Measurements from ENCODE around the gene SPDYE4. TPM values are rescaled to one million over a fixed set of nuclear protein-coding genes. Genes with fewer than 3 reads are reported as not detected.

SPDYE4 gene
- total RNA-seq, 1 donor from 2014 or later, result not detected

GRCh38 chr17:8789743-8790142 lies 31.4 kb upstream of the SPDYE4 start:
- H3K4me1 Mint-ChIP-seq (ENCODE audit: low read depth, unreplicated experiment), result no peaks in the 10 kb centered on the region
- Histone ChIP-seq H3K27me3 (ENCODE audit: insufficient read depth, low read length) (peaks cover 5% of the 10 kb centered on the region), H2AFZ (ENCODE audit: low read depth, low read length) (no peak overlapping the region), H3K4me1 (ENCODE audit: insufficient read depth, low read length) (peaks cover 3% of the 10 kb centered on the region), H3K4me3 (ENCODE audit: insufficient read depth, low read depth, low read length) (no peak overlapping the region), H4K20me1 (ENCODE audit: insufficient read depth, low read length) (no peaks in the 10 kb centered on the region), H3K27ac (ENCODE audit: low read depth, low read length) (no peak overlapping the region), H3K9ac (ENCODE audit: low read length) (no peak overlapping the region), H3K9me3 (ENCODE audit: insufficient read depth, low read depth, low read length) (peaks cover 3% of the 10 kb centered on the region), H3K79me2 (ENCODE audit: insufficient read depth, low read length) (no peaks in the 10 kb centered on the region), H3K4me2 (ENCODE audit: low read length) (no peak overlapping the region), H3K36me3 (ENCODE audit: insufficient read depth, low read length) (no peaks in the 10 kb centered on the region)
- FAIRE-seq (no peak), DNase-seq (ENCODE audit: low read depth) (no peak)
- H3K36me3 Mint-ChIP-seq (ENCODE audit: low read depth, unreplicated experiment), result peaks cover 4% of the 10 kb centered on the region
- TF ChIP-seq EZH2 (IDR thresholded peaks at IDR 0.05; ENCODE audit: insufficient read depth, low read length) (no peak), CTCF (IDR thresholded peaks at IDR 0.05; ENCODE audit: insufficient read depth, low read depth, low read length) (no peak)
- H3K27me3 Mint-ChIP-seq (ENCODE audit: low read depth, unreplicated experiment), result peaks cover 6% of the 10 kb centered on the region
- no peak overlapping the region for H3K4me3 Mint-ChIP-seq (ENCODE audit: unreplicated experiment)
- H3K27ac Mint-ChIP-seq (ENCODE audit: unreplicated experiment), result no peak overlapping the region
- H3K9me3 Mint-ChIP-seq (ENCODE audit: unreplicated experiment), result peaks cover 16% of the 10 kb centered on the region

- H3K4me3 Mint-ChIP-seq (ENCODE audit: unreplicated experiment), result no peak overlapping the region
- H2AFZ ChIP-seq (ENCODE audit: low read depth, low read length), result no peak overlapping the region
- H3K36me3 ChIP-seq (ENCODE audit: insufficient read depth, low read length), result no peaks in the 10 kb centered on the region
- TF ChIP-seq CTCF (IDR thresholded peaks at IDR 0.05; ENCODE audit: insufficient read depth, low read depth, low read length) (no peak), EZH2 (IDR thresholded peaks at IDR 0.05; ENCODE audit: insufficient read depth, low read length) (no peak)
- FAIRE-seq (no peak), DNase-seq (ENCODE audit: low read depth) (no peak)
- peaks cover 4% of the 10 kb centered on the region for H3K36me3 Mint-ChIP-seq (ENCODE audit: low read depth, unreplicated experiment)
- no peak overlapping the region for H3K4me2 ChIP-seq (ENCODE audit: low read length)
- no peaks in the 10 kb centered on the region for H4K20me1 ChIP-seq (ENCODE audit: insufficient read depth, low read length)
- no peak overlapping the region for H3K4me3 ChIP-seq (ENCODE audit: insufficient read depth, low read depth, low read length)
- H3K27ac ChIP-seq (ENCODE audit: low read depth, low read length), result no peak overlapping the region
- H3K27me3 ChIP-seq (ENCODE audit: insufficient read depth, low read length), result peaks cover 5% of the 10 kb centered on the region
- H3K27ac Mint-ChIP-seq (ENCODE audit: unreplicated experiment), result no peak overlapping the region
- peaks cover 3% of the 10 kb centered on the region for H3K4me1 ChIP-seq (ENCODE audit: insufficient read depth, low read length)
- peaks cover 16% of the 10 kb centered on the region for H3K9me3 Mint-ChIP-seq (ENCODE audit: unreplicated experiment)
- H3K9me3 ChIP-seq (ENCODE audit: insufficient read depth, low read depth, low read length), result peaks cover 3% of the 10 kb centered on the region
- H3K79me2 ChIP-seq (ENCODE audit: insufficient read depth, low read length), result no peaks in the 10 kb centered on the region
- no peaks in the 10 kb centered on the region for H3K4me1 Mint-ChIP-seq (ENCODE audit: low read depth, unreplicated experiment)
- H3K27me3 Mint-ChIP-seq (ENCODE audit: low read depth, unreplicated experiment), result peaks cover 6% of the 10 kb centered on the region
- no peak overlapping the region for H3K9ac ChIP-seq (ENCODE audit: low read length)
These were observed 30.7 kb upstream of the SPDYE4 start for GRCh38 chr17:8788998-8789397.

GRCh38 chr17:8785547-8786413 lies 27.4 kb upstream of the SPDYE4 start:
- peaks cover 4% of the 10 kb centered on the region for H3K9me3 Mint-ChIP-seq (ENCODE audit: unreplicated experiment)
- no peak overlapping the region for H3K27ac ChIP-seq (ENCODE audit: low read depth, low read length)
- no peaks in the 10 kb centered on the region for H4K20me1 ChIP-seq (ENCODE audit: insufficient read depth, low read length)
- H3K4me1 Mint-ChIP-seq (ENCODE audit: low read depth, unreplicated experiment), result peaks cover 3% of the 10 kb centered on the region
- no peaks in the 10 kb centered on the region for H3K9me3 ChIP-seq (ENCODE audit: insufficient read depth, low read depth, low read length)
- no peak overlapping the region for H3K9ac ChIP-seq (ENCODE audit: low read length)
- no peak overlapping the region for H3K4me3 ChIP-seq (ENCODE audit: insufficient read depth, low read depth, low read length)
- FAIRE-seq, result peak; percentile 37
- H3K27me3 Mint-ChIP-seq (ENCODE audit: low read depth, unreplicated experiment), result peaks cover 6% of the 10 kb centered on the region
- H2AFZ ChIP-seq (ENCODE audit: low read depth, low read length), result no peak overlapping the region
- H3K4me2 ChIP-seq (ENCODE audit: low read length), result no peak overlapping the region
- no peaks in the 10 kb centered on the region for H3K79me2 ChIP-seq (ENCODE audit: insufficient read depth, low read length)
- no peaks in the 10 kb centered on the region for H3K36me3 ChIP-seq (ENCODE audit: insufficient read depth, low read length)
- no peak overlapping the region for H3K27ac Mint-ChIP-seq (ENCODE audit: unreplicated experiment)
- H3K4me3 Mint-ChIP-seq (ENCODE audit: unreplicated experiment), result no peak overlapping the region
- H3K36me3 Mint-ChIP-seq (ENCODE audit: low read depth, unreplicated experiment), result peaks cover 4% of the 10 kb centered on the region
- TF ChIP-seq EZH2 (IDR thresholded peaks at IDR 0.05; ENCODE audit: insufficient read depth, low read length), result no peak
- TF ChIP-seq CTCF (IDR thresholded peaks at IDR 0.05; ENCODE audit: insufficient read depth, low read depth, low read length), result peak; percentile 74
- no peaks in the 10 kb centered on the region for H3K4me1 ChIP-seq (ENCODE audit: insufficient read depth, low read length)
- peaks cover 5% of the 10 kb centered on the region for H3K27me3 ChIP-seq (ENCODE audit: insufficient read depth, low read length)
- DNase-seq (ENCODE audit: low read depth), result peak; percentile 21

Data from astrocyte (in vitro differentiated cells and primary cell).